ENCODE results near the gene PCID2. TPM values are rescaled to one million over a fixed set of nuclear protein-coding genes. Genes with fewer than 3 reads are reported as not detected.

Gene PCID2
- total and polyA plus RNA-seq, 2 of the 13 experiments (the other 11 are each of a cell fraction or from before 2014, with no cell fraction given) = 65.0 to 111 TPM

DNA sequence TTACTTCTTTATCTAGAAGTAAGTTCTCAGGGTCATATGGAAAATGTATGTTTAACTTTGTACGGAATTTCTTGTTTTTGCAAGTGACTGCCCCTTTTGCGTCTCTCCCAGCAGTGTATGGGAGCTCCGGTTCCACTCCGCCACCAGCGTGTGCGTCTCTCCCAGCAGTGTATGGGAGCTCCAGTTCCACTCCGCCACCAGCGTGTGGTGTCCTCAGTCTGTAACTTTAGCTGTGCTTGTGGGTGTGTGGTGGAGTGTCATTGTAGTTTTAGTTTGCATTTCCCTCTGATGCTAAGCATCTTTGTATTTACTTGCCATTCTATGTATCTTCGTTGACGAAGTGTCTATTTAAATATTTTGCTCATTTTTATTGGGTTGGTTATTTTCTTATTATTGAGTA lies 3.3 kb upstream of the PCID2 start (continued):
- TF ChIP-seq, protein P1, sequence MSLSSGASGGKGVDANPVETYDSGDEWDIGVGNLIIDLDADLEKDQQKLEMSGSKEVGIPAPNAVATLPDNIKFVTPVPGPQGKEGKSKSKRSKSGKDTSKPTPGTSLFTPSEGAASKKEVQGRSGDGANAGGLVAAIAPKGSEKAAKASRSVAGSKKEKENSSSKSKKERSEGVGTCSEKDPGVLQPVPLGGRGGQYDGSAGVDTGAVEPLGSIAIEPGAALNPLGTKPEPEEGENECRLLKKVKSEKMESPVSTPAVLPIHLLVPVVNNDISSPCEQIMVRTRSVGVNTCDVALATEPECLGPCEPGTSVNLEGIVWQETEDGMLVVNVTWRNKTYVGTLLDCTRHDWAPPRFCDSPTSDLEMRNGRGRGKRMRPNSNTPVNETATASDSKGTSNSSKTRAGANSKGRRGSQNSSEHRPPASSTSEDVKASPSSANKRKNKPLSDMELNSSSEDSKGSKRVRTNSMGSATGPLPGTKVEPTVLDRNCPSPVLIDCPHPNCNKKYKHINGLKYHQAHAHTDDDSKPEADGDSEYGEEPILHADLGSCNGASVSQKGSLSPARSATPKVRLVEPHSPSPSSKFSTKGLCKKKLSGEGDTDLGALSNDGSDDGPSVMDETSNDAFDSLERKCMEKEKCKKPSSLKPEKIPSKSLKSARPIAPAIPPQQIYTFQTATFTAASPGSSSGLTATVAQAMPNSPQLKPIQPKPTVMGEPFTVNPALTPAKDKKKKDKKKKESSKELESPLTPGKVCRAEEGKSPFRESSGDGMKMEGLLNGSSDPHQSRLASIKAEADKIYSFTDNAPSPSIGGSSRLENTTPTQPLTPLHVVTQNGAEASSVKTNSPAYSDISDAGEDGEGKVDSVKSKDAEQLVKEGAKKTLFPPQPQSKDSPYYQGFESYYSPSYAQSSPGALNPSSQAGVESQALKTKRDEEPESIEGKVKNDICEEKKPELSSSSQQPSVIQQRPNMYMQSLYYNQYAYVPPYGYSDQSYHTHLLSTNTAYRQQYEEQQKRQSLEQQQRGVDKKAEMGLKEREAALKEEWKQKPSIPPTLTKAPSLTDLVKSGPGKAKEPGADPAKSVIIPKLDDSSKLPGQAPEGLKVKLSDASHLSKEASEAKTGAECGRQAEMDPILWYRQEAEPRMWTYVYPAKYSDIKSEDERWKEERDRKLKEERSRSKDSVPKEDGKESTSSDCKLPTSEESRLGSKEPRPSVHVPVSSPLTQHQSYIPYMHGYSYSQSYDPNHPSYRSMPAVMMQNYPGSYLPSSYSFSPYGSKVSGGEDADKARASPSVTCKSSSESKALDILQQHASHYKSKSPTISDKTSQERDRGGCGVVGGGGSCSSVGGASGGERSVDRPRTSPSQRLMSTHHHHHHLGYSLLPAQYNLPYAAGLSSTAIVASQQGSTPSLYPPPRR (CRISPR knock-in tag; IDR thresholded peaks at IDR 0.05; ENCODE audit: borderline replicate concordance) = no peak
- TF ChIP-seq FOXC1 (CRISPR knock-in tag; IDR thresholded peaks at IDR 0.05; ENCODE audit: borderline replicate concordance) = no peak
- TF ChIP-seq ZFP36L2 (CRISPR knock-in tag; IDR thresholded peaks at IDR 0.05) = no peak
- no peak for TF ChIP-seq ZIK1 (CRISPR knock-in tag; IDR thresholded peaks at IDR 0.05; ENCODE audit: borderline replicate concordance, low read depth)
- no peak for TF ChIP-seq ZKSCAN5 (CRISPR knock-in tag; IDR thresholded peaks at IDR 0.05)
- TF ChIP-seq GABPA (IDR thresholded peaks at IDR 0.05; ENCODE audit: low read depth, low read length) = no peak
- TF ChIP-seq GABPA (CRISPR knock-in tag; IDR thresholded peaks at IDR 0.05; ENCODE audit: low read depth) = no peak
- TF ChIP-seq, protein P2, sequence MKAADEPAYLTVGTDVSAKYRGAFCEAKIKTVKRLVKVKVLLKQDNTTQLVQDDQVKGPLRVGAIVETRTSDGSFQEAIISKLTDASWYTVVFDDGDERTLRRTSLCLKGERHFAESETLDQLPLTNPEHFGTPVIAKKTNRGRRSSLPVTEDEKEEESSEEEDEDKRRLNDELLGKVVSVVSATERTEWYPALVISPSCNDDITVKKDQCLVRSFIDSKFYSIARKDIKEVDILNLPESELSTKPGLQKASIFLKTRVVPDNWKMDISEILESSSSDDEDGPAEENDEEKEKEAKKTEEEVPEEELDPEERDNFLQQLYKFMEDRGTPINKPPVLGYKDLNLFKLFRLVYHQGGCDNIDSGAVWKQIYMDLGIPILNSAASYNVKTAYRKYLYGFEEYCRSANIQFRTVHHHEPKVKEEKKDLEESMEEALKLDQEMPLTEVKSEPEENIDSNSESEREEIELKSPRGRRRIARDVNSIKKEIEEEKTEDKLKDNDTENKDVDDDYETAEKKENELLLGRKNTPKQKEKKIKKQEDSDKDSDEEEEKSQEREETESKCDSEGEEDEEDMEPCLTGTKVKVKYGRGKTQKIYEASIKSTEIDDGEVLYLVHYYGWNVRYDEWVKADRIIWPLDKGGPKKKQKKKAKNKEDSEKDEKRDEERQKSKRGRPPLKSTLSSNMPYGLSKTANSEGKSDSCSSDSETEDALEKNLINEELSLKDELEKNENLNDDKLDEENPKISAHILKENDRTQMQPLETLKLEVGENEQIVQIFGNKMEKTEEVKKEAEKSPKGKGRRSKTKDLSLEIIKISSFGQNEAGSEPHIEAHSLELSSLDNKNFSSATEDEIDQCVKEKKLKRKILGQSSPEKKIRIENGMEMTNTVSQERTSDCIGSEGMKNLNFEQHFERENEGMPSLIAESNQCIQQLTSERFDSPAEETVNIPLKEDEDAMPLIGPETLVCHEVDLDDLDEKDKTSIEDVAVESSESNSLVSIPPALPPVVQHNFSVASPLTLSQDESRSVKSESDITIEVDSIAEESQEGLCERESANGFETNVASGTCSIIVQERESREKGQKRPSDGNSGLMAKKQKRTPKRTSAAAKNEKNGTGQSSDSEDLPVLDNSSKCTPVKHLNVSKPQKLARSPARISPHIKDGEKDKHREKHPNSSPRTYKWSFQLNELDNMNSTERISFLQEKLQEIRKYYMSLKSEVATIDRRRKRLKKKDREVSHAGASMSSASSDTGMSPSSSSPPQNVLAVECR (CRISPR knock-in tag; IDR thresholded peaks at IDR 0.05; ENCODE audit: borderline replicate concordance) = peak; percentile 26; the same call in 1 of the 2 replicates
- TF ChIP-seq ZNF547 (CRISPR knock-in tag; IDR thresholded peaks at IDR 0.05) = no peak
- no peak for TF ChIP-seq RFX3 (CRISPR knock-in tag; IDR thresholded peaks at IDR 0.05)
- no peak for TF ChIP-seq ZNF468 (CRISPR knock-in tag; IDR thresholded peaks at IDR 0.05)
- TF ChIP-seq ZNF616 (CRISPR knock-in tag; IDR thresholded peaks at IDR 0.05; ENCODE audit: low read depth) = no peak
- TF ChIP-seq, protein P3, sequence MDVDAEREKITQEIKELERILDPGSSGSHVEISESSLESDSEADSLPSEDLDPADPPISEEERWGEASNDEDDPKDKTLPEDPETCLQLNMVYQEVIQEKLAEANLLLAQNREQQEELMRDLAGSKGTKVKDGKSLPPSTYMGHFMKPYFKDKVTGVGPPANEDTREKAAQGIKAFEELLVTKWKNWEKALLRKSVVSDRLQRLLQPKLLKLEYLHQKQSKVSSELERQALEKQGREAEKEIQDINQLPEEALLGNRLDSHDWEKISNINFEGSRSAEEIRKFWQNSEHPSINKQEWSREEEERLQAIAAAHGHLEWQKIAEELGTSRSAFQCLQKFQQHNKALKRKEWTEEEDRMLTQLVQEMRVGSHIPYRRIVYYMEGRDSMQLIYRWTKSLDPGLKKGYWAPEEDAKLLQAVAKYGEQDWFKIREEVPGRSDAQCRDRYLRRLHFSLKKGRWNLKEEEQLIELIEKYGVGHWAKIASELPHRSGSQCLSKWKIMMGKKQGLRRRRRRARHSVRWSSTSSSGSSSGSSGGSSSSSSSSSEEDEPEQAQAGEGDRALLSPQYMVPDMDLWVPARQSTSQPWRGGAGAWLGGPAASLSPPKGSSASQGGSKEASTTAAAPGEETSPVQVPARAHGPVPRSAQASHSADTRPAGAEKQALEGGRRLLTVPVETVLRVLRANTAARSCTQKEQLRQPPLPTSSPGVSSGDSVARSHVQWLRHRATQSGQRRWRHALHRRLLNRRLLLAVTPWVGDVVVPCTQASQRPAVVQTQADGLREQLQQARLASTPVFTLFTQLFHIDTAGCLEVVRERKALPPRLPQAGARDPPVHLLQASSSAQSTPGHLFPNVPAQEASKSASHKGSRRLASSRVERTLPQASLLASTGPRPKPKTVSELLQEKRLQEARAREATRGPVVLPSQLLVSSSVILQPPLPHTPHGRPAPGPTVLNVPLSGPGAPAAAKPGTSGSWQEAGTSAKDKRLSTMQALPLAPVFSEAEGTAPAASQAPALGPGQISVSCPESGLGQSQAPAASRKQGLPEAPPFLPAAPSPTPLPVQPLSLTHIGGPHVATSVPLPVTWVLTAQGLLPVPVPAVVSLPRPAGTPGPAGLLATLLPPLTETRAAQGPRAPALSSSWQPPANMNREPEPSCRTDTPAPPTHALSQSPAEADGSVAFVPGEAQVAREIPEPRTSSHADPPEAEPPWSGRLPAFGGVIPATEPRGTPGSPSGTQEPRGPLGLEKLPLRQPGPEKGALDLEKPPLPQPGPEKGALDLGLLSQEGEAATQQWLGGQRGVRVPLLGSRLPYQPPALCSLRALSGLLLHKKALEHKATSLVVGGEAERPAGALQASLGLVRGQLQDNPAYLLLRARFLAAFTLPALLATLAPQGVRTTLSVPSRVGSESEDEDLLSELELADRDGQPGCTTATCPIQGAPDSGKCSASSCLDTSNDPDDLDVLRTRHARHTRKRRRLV (CRISPR knock-in tag; IDR thresholded peaks at IDR 0.05) = no peak
- TF ChIP-seq, protein P4, sequence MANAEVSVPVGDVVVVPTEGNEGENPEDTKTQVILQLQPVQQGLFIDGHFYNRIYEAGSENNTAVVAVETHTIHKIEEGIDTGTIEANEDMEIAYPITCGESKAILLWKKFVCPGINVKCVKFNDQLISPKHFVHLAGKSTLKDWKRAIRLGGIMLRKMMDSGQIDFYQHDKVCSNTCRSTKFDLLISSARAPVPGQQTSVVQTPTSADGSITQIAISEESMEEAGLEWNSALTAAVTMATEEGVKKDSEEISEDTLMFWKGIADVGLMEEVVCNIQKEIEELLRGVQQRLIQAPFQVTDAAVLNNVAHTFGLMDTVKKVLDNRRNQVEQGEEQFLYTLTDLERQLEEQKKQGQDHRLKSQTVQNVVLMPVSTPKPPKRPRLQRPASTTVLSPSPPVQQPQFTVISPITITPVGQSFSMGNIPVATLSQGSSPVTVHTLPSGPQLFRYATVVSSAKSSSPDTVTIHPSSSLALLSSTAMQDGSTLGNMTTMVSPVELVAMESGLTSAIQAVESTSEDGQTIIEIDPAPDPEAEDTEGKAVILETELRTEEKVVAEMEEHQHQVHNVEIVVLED (CRISPR knock-in tag; IDR thresholded peaks at IDR 0.05; ENCODE audit: borderline replicate concordance) = no peak

All from HepG2 (cell line).